ENCODE measurements around the gene MN1.

GRCh38 chr22:27772081-27772983 is 29.2 kb downstream of the MN1 start:
- no peak for TF ChIP-seq EZH2phosphoT487 (conservative IDR thresholded peaks at IDR 0.05; ENCODE audit: low read length)
- TF ChIP-seq, protein P1, sequence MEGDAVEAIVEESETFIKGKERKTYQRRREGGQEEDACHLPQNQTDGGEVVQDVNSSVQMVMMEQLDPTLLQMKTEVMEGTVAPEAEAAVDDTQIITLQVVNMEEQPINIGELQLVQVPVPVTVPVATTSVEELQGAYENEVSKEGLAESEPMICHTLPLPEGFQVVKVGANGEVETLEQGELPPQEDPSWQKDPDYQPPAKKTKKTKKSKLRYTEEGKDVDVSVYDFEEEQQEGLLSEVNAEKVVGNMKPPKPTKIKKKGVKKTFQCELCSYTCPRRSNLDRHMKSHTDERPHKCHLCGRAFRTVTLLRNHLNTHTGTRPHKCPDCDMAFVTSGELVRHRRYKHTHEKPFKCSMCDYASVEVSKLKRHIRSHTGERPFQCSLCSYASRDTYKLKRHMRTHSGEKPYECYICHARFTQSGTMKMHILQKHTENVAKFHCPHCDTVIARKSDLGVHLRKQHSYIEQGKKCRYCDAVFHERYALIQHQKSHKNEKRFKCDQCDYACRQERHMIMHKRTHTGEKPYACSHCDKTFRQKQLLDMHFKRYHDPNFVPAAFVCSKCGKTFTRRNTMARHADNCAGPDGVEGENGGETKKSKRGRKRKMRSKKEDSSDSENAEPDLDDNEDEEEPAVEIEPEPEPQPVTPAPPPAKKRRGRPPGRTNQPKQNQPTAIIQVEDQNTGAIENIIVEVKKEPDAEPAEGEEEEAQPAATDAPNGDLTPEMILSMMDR (IDR thresholded peaks at IDR 0.05; ENCODE audit: insufficient read depth, low read length, poor library complexity, severe bottlenecking) = no peak

All from SU-DHL-6 (cell line).